GM21423 (cell line): Measurements from ENCODE around the gene DBNDD2.

Source experiments
- ATAC-seq: cut with Tn5 transposase; IDR thresholded peaks from one replicate; pipeline ENCODE4 v1.9.1; 2021; ENCODE audit warnings: mild to moderate bottlenecking, moderate library complexity; ENCODE audit not compliant: unreplicated experiment

Gene DBNDD2, protein sequence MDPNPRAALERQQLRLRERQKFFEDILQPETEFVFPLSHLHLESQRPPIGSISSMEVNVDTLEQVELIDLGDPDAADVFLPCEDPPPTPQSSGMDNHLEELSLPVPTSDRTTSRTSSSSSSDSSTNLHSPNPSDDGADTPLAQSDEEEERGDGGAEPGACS

DNA sequence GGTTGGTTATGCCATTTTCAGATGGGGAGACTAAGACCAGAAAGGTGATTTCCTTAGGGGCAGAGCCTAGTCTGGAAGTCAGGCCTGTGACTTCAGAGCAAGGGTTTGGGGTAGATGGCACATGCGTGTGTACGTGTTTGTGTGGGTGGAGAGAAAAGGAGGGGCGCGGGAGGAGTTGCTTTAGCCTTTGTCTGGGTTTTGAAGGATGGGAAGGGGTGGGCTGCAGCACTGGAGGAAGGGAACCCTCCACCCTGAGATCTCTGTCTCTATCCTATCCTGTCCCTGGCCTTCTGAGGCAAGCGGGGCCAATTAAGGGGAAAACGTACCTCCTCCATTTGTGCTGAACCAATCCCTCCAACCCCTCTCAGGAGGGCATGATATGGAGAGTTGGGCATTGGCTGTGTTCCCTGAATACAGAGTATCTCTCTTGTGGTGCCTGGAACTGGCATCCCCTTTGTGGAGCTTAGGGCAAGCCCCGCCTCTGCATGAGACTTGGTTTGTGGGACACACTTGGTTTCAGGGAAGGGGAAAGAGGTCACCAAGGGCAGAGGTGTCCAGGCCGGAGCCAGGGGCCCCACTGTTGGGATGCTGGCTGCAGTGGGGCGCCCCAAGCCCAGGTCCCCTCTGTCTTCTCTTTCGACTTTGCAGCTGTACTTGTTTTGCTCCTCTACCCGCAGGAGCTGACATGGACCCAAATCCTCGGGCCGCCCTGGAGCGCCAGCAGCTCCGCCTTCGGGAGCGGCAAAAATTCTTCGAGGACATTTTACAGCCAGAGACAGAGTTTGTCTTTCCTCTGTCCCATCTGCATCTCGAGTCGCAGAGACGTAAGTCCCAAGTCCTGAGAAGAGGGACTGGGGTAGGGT is at the start of gene DBNDD2:
Gene DBNDD2 (plus strand): TSS at position 507 of the 863 bp plus-strand sequence. CDS start 179 bp downstream, at position 686.
- ATAC-seq, result no peak

DNA sequence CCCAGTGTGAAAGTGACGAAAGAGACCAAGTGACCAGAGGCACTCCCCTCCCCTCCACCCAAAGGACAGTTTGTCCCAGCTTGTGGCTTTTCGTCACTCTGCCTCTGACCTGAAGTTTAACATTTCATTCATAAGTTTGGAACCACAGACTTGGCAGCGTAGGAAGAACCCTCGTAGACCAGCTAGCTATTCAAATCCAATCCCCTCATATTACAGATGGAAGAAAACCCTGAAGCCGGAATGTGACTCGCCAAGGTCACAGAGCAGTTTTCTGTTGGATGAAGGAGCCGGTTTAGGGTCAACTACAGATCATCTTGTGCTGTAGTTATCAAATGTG is 49.1 kb upstream of the DBNDD2 start:
- no peak for ATAC-seq

DNA sequence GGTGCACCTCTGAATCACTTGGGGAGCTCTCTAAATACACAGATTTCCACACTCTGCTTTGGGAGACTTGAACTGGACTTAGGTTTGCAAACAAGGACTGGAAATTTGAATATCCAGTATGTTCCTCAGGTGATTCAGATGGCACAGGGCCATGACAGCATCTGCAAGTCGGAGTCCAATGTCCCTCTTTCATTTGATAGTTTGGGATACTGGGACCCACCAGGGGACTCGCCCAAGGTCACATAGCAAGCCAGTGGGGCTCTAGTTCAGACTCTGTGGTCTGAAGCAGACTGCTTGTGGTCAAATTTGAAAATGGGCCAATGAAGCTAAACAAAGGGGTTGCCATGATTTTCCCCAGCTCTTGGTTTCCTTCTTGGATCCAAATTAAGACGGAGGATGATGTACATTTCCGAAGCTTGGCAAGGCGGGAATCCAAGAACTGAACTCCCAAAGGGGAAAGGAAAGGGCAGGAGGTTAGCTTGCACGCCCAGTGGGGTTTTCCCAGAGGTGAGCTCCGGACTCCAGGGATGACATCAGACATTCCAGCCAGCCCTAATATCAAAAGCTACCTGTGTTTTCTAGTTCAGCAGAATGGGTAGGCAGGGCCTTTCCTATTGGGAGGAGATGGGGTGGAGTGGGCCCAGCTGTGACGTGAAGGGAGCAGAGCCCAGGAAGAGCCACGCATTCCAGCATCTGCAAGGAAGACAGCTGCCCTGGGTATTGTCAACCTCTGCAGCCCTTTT is 48.5 kb upstream of the DBNDD2 start:
- ATAC-seq, result no peak

DNA sequence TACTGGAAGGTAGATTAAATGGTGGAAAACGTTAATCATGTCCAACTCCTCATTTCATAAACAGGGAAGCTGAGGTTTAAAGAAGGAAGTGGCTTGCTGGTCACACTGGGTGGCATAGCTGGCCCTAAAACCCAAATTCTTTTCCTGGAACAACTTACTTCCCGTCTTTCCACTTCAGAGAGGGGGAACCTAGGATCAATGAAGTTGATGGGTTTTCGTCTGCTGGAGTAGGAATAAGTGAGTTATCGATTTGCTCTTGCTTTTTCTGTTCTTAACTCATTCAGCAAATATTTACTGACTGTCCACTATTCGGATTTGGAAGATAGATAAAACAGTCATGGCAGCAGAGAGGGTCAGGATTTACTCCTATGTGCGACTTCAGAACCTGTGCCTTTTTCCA is 46.3 kb upstream of the DBNDD2 start:
- no peak for ATAC-seq

DNA sequence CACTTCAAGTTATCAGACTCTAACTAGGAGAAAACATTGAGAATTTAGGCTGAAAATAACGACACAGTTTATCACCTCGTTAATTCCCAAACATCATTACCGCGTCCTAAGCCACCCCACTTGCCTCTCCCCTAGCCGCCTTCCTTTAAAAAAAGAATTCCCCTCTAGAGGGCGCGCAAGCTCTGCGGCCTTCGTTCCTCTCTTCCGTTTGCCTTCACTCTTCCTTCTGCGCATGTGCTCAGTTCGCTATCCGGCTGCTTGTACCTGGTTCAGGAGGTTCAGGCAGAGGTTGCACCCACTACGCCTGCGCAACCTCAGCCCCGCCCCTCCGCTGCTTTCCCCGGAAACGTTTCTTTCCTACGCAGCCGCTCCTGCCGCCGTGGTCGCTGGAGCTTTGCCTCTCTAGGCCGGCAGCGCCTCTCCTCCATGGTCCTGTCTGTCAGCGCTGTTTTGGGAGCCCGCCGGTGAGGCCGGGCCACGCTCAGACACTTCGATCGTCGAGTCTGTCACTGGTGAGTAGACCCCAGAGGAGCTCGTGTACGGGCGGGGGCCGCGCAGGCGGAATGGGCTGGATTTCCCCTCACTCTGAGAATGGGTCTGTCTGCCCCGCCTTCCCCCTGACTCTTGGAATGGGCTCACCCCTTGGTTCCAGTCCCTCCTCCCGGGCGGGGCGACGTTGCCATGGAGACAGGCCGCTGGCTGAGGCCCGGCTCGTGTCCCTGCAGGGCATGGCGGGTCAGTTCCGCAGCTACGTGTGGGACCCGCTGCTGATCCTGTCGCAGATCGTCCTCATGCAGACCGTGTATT is 45.1 kb upstream of the DBNDD2 start, which contains the start of gene SYS1:
Gene SYS1 (plus strand): TSS at position 353 of the 807 bp plus-strand sequence. CDS start 376 bp downstream, at position 729.
- peak; percentile 75 for ATAC-seq

DNA sequence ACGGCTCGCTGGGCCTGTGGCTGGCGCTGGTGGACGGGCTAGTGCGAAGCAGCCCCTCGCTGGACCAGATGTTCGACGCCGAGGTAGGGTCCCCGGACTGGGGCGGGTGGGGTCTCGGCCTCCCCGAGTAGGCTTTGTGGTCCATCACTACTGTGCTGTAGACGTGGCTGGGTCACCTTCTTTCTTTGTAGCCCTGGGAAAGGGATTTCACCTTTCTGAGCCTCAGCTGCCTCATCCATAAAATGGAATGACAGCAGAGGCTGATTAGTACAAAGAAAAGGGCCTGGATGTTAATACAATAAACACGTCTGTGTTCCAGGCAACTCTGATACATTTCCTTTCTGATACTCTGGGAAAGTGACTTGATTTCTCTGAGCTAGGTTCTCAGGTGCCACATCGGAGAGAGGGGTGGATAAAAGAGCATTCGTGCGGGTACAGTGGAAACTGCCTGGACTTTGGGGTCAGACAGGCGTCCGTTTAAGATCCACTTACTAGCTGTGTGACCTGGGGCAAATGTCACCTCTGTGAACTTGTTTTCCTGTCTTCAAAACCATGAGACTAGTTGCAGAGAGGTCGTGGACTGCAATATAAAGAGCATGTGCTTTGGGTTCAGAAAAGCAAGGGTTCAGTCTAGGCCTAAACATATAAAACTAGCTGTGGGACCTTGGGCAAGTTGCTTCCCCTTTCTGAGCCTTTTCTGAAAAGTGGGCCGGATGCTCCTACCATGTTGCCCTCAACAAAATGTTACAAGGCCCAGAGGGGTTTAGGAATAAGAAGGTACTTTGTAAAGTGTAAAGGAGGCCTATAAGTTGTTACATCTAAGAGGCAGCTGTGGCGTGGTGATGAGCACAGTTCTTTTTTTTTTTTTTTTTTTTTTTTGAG is 44.2 kb upstream of the DBNDD2 start:
- ATAC-seq, result peak; percentile 3

DNA sequence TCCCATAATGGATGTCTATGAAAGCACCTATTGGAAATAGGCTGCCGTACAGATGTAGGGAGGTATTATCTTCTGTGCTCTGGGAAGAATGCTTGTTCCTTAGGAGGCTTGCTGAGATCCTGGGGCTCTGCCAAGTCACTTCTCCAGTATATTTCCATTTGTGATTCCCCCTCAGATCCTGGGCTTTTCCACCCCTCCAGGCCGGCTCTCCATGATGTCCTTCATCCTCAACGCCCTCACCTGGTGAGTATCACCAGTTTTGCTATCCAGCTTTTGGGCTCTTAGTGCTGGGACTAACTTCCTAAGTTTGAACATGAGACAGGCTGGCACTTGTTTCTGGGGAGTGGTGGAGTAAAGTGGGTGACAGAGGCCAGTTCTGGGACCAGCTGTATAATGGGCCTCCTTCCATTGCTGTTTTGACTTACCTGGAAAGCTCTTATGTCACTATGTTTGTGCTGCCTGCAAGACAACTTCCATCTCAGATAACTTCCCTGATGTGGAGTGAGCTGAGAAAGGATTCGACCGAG is 42.6 kb upstream of the DBNDD2 start:
- no peak for ATAC-seq

DNA sequence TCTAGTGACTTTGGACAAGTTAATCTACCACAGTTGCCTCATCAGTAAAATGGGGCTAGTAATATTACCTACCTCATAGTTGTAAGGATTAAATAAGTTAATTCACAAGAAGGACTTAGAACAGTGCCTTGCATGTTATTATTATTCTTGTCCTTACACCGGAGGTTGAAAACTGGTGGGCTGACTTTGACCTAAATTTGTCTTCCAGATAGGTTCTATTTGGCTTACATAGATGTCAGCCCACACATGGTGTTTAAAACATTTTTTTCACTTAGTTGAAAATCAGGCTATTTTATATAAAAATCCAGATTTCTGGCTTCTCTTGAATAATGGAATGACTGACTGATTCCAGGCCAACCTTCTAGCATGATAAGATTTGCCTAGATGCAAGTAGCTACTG is 41.9 kb upstream of the DBNDD2 start:
- no peak for ATAC-seq

DNA sequence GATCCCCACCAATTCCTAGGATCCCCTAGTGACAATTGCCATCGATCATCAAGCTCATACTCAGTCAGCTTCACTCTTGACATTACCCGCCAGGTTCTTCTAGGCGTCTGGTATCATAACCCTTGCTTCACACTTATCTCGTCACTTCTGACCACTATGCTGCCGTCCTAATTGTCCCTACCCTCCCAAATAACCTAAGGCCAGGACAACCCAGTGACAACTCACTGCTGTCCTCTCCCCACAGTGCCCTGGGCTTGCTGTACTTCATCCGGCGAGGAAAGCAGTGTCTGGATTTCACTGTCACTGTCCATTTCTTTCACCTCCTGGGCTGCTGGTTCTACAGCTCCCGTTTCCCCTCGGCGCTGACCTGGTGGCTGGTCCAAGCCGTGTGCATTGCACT is 41.5 kb upstream of the DBNDD2 start:
- no peak for ATAC-seq

DNA sequence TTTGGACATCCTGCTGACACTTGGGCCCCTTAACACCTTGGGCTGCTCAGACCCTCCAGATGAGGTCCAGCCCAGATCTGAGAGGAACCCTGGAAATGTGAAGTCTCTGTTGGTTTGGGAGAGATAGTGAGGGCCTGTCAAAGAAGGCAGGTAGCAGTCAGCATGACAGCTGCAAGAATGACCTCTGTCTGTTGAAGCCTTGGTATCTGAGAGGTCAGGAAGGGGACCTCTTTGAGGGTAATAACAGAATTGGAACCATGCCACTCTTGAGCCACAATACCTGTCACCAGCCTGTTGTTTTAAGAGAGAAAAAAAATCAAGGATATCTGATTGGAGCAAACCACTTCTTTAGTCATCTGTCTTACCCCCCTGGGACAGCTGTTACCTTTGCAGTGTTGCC is 41.0 kb upstream of the DBNDD2 start:
- no peak for ATAC-seq

DNA sequence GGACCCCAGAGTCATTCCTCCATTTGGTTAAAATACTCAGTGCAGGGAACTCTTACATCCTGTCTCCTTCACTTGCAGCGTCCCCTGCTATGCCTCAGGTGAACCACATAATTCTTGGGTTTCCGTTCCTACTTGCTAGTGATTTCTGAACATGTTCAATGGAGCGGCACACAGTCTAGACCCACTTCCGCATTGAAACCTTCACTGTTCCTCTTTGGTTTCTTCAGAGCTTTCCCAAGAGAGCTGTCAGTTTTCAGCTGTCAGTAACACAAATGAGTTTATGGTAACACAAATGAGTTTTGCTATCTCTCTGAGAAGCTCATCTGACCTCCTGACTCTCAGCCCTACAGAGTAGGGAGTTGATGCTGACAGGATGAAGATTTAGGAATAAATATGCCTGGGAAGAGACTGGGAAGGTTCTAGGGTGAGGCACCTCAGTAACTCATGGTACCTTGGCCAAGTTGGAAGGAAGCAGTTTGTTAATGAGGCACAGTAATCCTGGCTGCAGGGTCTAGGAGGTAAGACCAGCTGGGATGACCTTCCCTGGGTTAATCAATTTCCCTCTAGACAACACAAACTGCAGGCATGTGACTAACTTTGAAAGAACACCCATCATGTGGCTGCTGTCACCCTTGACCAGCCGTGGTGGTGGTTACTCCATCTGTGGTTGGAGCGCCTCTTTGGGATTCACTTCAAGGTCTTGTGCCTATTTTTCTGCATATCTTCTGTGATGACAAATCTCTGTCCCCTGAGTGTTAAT is 39.7 kb upstream of the DBNDD2 start:
- peak; percentile 79 for ATAC-seq

DNA sequence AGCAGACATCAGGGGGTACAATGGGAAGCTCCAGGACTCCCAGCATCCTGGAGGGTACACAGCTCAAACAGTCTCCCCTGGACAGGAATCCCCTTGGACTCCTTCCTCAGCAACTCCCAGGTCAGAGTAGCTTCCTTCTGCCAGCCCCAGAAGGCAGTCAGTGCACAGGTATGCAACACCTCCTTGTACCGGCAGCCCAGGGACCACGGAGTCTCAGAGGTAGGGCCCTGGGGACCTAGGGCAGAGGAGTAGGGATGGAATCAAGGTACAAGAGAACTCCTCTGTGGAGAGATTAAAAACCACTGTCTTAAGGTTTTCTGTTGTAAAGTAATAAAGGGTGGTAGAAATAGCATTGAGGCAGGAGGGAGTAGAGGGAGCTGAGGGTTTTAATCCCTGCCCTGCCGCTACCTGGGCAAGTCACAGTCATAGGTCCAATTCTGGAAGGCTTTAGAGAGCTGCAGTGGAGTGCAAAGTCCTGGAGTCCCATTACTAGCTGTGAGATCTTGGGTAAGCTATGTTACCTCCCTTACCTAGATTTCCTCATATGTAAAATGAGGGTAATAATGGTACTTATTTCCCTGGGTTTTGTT is 37.4 kb upstream of the DBNDD2 start:
- ATAC-seq, result no peak

DNA sequence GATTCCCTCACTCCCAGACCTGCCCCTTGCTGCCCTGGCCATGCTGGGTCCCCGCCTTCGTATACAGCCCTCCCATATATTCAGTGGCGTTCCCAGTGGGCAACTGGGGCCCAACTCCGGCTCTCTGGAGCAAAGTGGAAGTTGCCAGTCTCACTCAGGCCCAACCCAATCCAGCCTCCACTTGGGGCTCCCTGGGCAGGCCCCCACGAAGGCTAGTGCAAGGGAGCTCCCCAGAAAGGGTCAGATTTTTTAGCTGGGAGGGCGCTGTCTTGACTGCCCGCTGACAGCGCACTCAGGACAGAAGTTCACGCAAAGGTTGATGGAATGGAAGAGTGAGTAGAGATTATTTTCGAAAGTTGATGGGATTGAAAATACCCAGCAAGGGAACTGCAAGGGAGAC is 35.8 kb upstream of the DBNDD2 start:
- no peak for ATAC-seq

DNA sequence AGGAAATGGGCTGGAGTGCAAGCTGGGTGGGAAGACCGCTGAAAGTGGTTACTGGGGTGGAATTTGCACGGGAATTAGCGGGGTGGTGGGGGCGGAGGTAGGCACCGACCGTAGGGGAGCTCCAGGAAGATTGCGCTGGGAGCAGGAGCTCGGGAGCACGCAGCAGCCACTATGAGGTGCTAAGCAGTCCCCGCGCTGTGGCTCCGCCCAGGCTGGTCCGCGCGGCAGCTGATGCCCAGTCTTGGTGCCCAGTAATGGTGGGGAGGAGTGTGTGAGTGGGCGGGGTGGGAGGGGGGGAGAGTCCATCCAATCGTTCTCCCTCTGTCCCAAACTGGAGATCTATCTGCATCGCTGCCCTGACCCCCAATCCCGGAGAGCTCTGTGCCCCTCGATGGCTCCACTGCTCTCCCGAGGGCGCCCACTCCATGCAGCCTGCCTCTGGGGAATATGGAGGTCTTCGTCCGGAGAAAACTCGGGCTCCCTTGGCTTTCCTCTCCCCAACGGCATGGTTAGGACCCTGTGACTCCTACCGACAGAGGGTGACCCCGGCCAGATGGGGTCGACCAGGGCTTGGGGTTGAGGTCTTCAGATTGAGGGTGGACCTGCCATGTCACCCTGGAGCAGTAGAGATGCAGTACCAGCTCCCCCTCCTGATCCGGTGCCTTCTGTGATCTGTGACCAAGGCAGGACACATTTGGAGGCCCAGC is 35.3 kb upstream of the DBNDD2 start:
- no peak for ATAC-seq

DNA sequence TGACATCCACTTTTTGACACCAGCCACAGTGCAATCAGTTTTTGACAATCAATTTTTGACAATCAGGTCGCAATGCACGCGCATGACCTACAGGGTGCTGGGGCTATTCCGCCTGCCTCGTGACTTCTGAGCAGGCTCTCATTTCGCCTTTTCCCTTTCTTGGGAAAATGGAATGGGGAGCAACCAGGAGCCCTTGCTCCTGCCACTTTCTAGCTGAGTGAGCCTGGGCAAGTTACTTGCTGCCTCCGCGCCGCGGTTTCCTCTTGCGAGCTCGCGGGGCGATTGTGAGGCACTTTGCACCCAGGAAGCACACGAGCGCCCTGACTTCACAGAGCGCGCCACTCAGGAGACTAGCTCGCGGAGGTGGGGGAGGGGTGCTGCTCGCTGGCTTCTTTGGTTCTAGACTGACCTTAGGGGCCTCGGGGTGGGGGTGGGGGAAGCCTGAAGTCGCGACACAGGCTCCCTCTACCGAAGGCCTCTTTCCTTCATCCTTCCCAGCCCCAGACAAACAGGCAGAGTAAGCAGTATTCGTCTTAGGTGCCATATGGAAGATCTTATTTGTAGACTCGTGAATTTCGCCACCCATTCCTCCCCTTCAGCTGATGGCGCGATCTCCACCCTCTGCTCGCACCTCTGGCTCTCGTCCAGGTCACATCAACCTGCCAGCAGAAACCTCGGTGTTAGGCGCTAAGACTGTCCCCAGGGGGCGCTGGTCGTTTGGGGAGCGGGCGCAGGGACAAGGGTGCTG is 34.6 kb upstream of the DBNDD2 start:
- no peak for ATAC-seq

DNA sequence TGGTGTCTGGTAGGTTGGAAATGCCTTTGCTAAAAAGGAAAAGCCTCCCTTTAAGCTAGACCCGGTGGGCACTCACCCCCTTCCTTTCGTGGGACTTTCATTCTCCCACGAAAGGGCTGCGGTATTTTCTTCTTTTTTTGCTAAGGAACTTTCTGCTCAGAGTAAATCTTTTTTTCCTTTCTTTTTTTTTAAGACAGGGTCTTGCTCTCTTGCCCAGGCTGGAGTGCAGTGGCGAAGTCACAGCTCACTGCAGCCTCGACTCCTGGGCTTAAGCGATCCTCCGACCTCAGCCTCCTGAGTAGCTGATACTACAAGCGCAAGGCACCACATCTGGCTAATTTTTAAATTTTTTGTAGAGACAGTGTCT is 34.0 kb upstream of the DBNDD2 start:
- no peak for ATAC-seq

DNA sequence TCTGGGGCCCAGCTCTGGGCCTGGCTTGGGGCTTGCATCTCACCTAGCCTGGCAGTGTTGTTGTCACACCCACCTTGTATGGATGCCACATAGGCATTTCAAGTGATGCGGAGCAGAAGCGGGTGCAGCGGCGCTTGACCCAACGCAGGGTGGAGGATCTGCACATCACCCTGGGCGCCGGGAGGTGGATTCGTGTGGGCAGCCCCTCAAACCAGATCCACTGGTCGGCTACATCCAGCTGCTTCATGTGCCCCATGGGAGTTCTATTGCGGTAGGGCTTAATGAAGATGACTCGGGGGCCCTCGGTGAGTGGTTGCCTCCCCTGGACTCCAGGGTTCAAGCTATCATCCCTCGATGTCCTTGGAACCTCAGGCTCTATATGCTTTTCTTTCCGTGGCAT is 33.1 kb upstream of the DBNDD2 start:
- ATAC-seq, result no peak
